SW480 (cell line): ENCODE measurements around the gene SIL1.
A peak's percentile ranks its signal among the peaks of the same experiment; 100 is the strongest.
"Not testable (repeated sequence)": the region's sequence is repeated elsewhere in the genome, so short reads cannot be mapped to it uniquely, and the experiment has no call there.

Experiments used
- DNase-seq: peaks from one replicate; pipeline ENCODE4 v3.0.0-alpha.2; 2016; ENCODE audit warnings: low spot score

The SIL1 gene

DNA sequence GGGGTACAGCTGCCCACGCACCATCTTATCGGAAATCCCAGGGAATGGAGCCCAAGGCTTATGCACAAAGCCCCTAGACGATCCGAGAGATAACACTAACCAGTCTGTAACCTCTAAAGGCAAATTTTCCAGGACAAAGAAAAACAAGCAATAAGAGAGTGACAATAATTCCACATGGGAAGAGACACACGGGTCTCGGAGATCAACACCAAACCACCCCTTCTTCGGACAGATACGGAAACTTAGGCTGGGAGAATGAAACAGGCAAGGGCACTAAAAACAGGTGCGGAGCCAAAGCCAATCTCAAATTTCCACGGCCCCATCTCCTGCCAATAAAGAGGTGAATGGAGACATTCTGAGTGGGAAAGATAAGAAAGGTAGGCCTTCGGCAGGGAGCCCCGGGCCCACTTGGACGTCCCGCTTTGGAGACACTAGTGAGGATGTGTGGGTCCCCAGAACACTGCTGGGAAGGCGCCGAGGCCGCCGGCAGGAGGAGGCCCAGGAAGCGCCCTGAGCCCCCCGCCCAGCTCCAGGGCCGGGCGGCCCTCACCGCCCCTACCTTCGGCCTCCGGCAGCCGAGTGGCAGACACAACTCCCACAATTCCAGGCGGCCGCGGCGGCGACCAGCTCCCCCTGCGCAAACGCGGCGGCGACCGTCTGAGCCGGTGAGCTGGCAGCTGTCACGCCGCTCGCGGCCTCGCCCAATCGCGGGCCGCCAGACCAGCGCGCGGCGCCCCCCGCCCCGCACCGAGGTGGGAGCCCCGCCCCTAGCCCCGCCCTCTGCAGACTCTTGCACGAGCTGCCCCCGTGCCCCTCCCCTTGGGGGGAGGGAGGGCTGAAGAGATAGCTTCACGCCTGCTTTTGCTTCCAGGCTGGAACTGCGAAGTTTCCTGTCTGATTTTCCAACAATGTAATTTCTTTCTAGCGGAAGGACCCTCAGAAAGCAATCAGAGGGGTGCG, at the start of gene SIL1:
TSS of gene SIL1 (minus strand) at position 659 of the 960 bp plus-strand sequence. CDS start 70,525 bp downstream, outside the sequence.
- peak; percentile 95 for DNase-seq

DNA sequence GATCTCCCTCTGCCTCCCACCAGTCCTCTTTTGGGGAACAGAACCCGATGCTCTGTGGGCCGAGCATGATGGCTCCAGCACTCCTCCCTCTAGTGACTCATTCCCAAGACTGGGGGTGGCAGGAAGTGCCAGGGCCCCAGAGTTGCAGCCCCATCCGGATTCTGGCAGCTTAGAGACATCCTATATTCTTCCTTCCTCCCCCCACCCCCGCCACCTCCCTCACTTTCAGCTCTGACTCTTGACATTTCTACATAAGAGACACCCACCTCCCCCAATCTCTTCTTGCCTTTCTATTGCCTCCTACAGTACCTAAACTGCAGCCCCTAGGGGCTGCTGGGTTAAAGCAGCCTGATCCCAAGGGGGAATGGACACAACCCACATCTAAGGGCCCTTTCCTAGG, 48.2 kb upstream of the SIL1 start:
- peak; percentile 77 for DNase-seq

- DNase-seq = no peak
These were observed 47.6 kb upstream of the SIL1 start for GRCh38 chr5:139245637-139246339.

GRCh38 chr5:139243425-139243970, 45.3 kb upstream of the SIL1 start:
- no peak for DNase-seq

DNA sequence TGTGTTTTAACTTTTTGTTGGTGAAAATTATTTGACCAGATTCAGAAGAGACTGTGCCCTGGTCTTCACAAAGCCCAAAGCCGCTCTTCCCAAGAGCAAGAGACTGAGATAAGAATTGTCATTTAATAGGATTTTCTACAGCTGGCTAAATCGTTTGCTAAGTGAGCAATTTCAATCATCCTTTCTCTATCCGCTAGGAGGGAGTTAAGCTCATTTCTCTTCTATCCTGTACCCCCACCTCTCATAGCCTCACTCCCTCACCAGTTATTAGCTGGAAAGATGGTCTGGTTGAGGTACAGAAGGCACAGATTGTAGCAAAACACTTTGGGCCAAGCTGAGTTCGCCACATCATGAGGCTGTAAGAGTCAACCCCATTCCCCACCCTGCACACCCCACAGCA, 43.0 kb upstream of the SIL1 start:
- no peak for DNase-seq

GRCh38 chr5:139236479-139236878, 38.3 kb upstream of the SIL1 start:
- no peak for DNase-seq

DNA sequence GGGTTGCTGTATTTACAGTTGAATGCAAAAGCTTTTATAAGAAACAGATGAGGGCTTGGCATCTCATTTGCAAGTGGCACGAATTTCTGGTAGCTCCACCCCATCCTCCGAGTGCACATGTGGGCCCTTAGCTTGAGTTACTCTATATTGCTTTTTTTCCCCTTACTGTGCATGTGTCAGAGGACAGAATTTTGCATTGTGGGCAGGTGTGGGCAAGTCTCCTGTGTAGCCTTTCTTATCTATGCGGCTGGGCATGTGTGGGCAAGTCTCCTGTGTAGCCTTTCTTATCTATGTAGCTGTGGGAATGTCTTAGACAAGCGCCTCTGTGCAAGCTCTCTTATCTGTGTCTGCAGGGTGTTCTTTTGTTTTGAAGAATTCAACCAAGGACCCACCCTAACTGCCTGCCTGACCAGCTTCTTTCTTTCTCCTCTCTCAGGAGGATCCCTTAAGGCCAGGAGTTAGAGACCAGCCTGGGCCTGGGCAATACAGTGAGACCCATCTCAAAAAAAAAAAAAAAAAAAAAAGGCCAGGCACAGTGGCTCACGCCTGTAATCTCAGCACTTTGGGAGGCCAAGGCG, 34.1 kb upstream of the SIL1 start:
- no peak for DNase-seq

- no peak for DNase-seq
These were observed 30.1 kb upstream of the SIL1 start for GRCh38 chr5:139228201-139228803.

DNA sequence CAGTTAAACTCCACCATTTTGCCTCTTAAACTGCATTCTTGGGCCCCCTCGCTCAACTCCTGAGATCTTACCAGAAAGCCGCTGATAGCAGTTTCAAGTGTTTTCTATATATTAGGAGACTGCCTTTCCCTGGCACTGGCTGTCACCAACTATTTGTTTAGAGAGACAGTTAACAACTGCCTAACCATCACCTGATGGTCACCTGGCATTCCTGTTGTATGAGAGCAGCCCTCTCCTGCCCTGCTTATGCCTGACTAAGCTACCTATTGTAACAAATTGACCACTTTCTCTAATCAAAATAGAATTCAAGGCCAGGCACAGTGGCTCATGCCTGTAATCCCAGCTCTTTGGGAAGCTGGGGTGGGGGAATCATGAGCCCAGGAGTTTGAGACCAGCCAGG, 28.0 kb upstream of the SIL1 start:
- DNase-seq = no peak

DNA sequence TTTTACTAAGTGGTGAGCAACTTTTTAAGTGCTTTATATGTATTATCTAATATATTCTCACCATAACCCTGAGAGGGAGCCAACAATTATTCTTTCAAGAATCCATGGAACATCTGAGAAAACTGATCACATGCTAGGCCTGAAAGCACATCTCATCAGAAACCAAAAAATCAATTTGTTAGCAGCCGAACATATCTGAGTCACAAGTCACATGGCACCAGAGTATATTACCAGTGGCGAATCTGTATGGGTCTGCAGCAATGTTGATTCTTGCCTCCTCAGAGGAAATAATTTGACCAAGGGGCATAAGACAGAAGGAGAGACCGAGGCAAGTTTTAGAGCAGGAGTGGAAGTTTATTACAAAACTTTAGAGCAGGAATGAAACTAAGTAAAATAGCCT, 25.3 kb upstream of the SIL1 start:
- DNase-seq = no peak

DNA sequence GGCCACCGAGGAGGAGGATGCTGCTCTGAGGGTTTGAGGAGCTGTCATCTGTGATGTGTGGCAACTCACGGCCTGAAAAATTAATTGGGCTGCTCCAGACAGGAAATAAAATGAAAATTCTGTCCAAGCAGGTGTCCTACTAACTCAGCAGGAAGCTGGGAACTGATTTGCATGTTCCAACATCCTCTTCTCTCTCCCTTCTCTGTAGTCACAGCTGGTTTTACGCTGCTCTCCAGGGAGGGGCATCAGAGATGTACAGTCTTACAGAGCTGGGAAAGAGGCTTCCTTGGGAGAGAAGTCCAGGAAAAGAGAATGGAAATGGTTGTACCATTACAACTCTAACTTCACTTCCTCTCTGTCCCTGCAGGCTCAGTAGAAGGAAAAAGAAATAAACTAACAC, 24.2 kb upstream of the SIL1 start:
- no peak for DNase-seq

- DNase-seq = not testable (repeated sequence)
These were observed 19.9 kb upstream of the SIL1 start for GRCh38 chr5:139218038-139218437.

GRCh38 chr5:139215107-139215975, 17.2 kb upstream of the SIL1 start:
- DNase-seq = no peak

DNA sequence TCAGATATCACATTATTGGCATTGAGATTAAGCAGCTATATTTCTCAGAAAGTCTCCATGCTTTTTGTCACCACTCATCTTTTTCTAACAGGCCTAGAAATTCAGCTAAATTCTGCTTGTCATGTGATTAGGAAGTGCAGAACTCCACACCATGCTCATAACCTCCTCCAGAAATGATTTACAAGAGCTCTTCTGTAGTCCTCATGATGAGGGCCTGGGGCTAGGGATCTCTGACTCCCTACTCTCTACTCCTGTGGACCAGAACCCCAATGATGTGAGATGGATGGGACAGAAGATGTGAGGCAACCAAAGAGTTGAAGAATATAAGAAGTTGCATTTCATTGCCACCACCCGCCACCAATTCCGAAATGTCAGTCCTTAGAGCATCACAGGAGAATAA, 16.5 kb upstream of the SIL1 start:
- DNase-seq = no peak

GRCh38 chr5:139212906-139213305, 14.7 kb upstream of the SIL1 start:
- no peak for DNase-seq

DNA sequence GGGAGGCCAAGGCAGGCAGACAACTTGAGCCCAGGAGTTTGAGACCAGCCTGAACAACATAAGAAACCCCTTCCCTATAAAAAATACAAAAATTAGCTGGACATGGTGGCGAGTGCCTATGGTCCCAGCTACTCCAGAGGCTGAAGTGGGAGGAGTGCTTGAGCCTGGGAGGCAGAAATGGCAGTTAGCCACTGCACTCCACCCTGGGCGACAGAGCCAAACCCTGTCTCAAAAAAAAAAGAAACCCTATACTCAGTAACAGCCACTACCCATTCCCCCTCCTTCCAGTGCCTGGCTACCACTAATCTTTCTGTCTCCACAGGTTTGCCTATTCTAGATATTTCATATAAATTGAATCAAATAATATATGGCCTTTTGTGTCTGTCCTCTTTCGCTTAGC, 14.3 kb upstream of the SIL1 start:
- no peak for DNase-seq

DNA sequence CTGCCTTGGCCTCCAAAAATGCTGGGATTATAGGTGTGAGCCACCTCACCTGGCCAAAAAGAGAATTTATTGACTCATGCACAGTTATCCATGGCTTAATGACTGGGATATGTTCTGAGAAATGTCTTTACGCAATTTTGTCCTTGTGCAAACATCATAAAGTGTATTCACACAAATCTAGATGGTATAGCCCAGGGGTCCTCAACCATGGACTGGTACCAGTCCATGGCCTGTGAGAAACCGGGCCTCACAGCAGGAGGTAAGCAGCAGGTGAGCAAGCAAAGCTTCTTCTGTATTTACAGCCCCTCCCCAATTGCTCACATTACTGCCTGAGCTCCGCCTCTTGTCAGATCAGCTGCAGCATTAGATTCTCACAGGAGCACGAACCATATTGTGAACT, 12.4 kb upstream of the SIL1 start:
- DNase-seq = no peak

GRCh38 chr5:139207297-139208000, 9.3 kb upstream of the SIL1 start:
- DNase-seq = no peak

- no peak for DNase-seq
These were observed 7.4 kb upstream of the SIL1 start for GRCh38 chr5:139205586-139205985.

DNA sequence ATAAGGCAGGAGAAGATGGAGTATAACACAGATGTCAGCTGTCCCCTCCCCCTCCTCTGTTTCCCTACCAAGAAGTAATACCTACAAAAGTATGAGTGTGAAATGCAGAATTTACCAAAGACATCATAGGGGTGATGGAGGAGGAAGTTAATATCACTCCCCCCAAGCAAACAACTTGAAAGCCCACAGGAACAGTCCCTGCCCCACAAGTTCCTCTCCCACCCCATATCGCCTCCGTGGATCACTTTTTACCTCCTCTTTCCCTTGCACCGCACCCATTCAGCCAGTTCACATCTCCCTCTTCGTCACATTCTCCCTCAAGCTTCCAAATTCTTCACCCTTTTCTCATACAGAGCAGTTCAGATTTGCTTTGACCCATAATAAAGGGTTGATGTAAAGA, 7.0 kb upstream of the SIL1 start:
- no peak for DNase-seq

DNA sequence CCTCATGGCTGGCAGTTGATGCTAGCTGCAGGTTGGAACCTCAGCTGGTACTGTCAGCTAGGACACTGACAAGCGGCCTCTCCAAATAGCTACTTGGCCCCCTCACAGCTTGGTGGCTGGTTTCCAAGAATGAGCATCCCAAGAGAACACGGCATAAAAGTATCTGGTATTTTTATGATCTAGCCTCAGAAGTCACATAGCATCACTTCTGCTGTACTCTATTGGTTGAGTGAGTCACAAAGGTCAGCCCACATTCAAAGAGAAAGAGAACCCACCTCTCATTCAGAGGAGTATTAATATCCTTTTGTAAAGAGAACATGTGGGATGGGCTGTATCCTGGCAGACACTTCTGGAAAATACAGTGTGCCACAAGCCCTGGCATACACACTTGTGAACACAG, 6.0 kb upstream of the SIL1 start:
- peak; percentile 63 for DNase-seq
